H1 (cell line): Measurements from ENCODE around the gene EN2. TPM values are rescaled to one million over a fixed set of nuclear protein-coding genes. Genes with fewer than 3 reads are reported as not detected.

Source experiments
- CTCF ChIA-PET: fragments of 300-600 bp; sonication (Branson Sonifier 250); formaldehyde crosslinking; loops from one replicate; lab custom pipeline; 2021; ENCODE audit not compliant: partially characterized antibody; lab: Charles Lee
- POLR2A ChIA-PET: fragments of 300-600 bp; sonication (Branson Sonifier 250); formaldehyde crosslinking; loops from one replicate; lab custom pipeline; 2021; ENCODE audit warnings: inconsistent platforms; ENCODE audit not compliant: partially characterized antibody; lab: Charles Lee
- DNase-seq, 2 experiments: peaks; one replicate each; pipeline versions ENCODE4 v3.0.0 to v3.0.0-alpha.2; 2010 to 2022; ENCODE audit warnings: low spot score in 2 of 2, low read depth in 1 of 2, mixed read lengths in 1 of 2
- FAIRE-seq: peaks from 2 replicates; lab custom pipeline; 2011; peaks lifted over from hg19 to GRCh38; lab: Jason Lieb, UNC
- H2AFZ ChIP-seq: 2 replicates; pipeline ENCODE4 v1.8.1; 2012; ENCODE audit warnings: low read length, inconsistent platforms
- H2AK5ac ChIP-seq: 2 replicates; pipeline ENCODE4 v1.6.1; 2013; ENCODE audit warnings: low read depth, low read length
- H2BK120ac ChIP-seq: replicated peaks from 2 replicates; pipeline ENCODE3; 2013; ENCODE audit warnings: low read depth, low read length, inconsistent platforms
- H2BK12ac ChIP-seq: 2 replicates; pipeline ENCODE4 v1.6.1; 2013; ENCODE audit warnings: low read depth, low read length
- H2BK15ac ChIP-seq: 2 replicates; pipeline ENCODE4 v1.6.1; 2013; ENCODE audit warnings: low read length
- H2BK20ac ChIP-seq: 2 replicates; pipeline ENCODE4 v1.6.1; 2013; ENCODE audit warnings: low read length
- H2BK5ac ChIP-seq: 2 replicates; pipeline ENCODE4 v1.6.1; 2013; ENCODE audit warnings: low read depth, low read length
- H3K14ac ChIP-seq: 2 replicates; pipeline ENCODE4 v1.6.1; 2013; ENCODE audit warnings: inconsistent platforms; ENCODE audit not compliant: insufficient read length
- H3K18ac ChIP-seq: 2 replicates; pipeline ENCODE4 v1.6.1; 2013; ENCODE audit warnings: low read length; ENCODE audit errors: extremely low read depth
- H3K23ac ChIP-seq: 2 replicates; pipeline ENCODE4 v1.6.1; 2013; ENCODE audit warnings: inconsistent platforms; ENCODE audit not compliant: insufficient read length
- H3K23me2 ChIP-seq: 2 replicates; pipeline ENCODE4 v1.6.1; 2013; ENCODE audit warnings: low read depth, low read length
- H3K27ac ChIP-seq: 2 replicates; pipeline ENCODE4 v1.6.1; 2011; ENCODE audit warnings: low read depth, low read length, inconsistent platforms
- H3K27me3 ChIP-seq, 4 experiments: replicated peaks in 1 of 4; 1 replicate in 1 of 4; 2 replicates in 3 of 4; pipeline versions ENCODE4 v1.6.1 to v1.8.1; 2011 to 2013; ENCODE audit warnings: low read length in 3 of 4, mild to moderate bottlenecking in 3 of 4, inconsistent platforms in 2 of 4, mixed read lengths in 2 of 4, moderate library complexity in 1 of 4; ENCODE audit not compliant: control insufficient read depth in 3 of 4, insufficient read depth in 3 of 4; ENCODE audit errors: extremely low read depth in 1 of 4
- H3K36me3 ChIP-seq, 4 experiments: 2 replicates each; pipeline versions ENCODE4 v1.6.1 to v1.8.1; 2011 to 2013; ENCODE audit warnings: mild to moderate bottlenecking in 4 of 4, low read length in 3 of 4, moderate library complexity in 2 of 4, control low read depth in 1 of 4, inconsistent platforms in 1 of 4; ENCODE audit not compliant: insufficient read depth in 4 of 4, control insufficient read depth in 2 of 4
- H3K4ac ChIP-seq: replicated peaks from 2 replicates; pipeline ENCODE3; 2013; ENCODE audit warnings: low read length, low read depth, mixed read lengths, inconsistent platforms; ENCODE audit not compliant: insufficient read length
- H3K4me1 ChIP-seq, 4 experiments: replicated peaks in 1 of 4; 1 replicate in 1 of 4; 2 replicates in 3 of 4; pipeline versions ENCODE4 v1.6.1 to v1.8.1; 2011 to 2013; ENCODE audit warnings: low read length in 3 of 4, inconsistent platforms in 2 of 4, mixed read lengths in 1 of 4; ENCODE audit not compliant: insufficient read depth in 4 of 4, control insufficient read depth in 3 of 4
- H3K4me2 ChIP-seq, 2 experiments: 2 replicates each; pipeline versions ENCODE4 v1.6.1 to v1.8.1; 2011 to 2013; ENCODE audit warnings: low read depth in 2 of 2, low read length in 2 of 2, control low read depth in 1 of 2, inconsistent platforms in 1 of 2, mild to moderate bottlenecking in 1 of 2; ENCODE audit not compliant: insufficient read depth in 1 of 2
- H3K4me3 ChIP-seq, 4 experiments: fragments of 200-600, 300-600 bp in 1 of 4; sonication (generic), shearing (Covaris generic), sonication (Bioruptor Twin) in 1 of 4; 2 replicates each; pipeline versions ENCODE4 v1.5.1 to v1.8.1; 2011 to 2016; ENCODE audit warnings: low read length in 4 of 4, low read depth in 3 of 4, control low read depth in 2 of 4, inconsistent platforms in 2 of 4, mild to moderate bottlenecking in 2 of 4, mixed read lengths in 1 of 4, moderate library complexity in 1 of 4; ENCODE audit not compliant: insufficient read depth in 2 of 4; ENCODE audit errors: extremely low read depth in 1 of 4
- H3K56ac ChIP-seq: replicated peaks from 2 replicates; pipeline ENCODE3; 2013; ENCODE audit warnings: low read depth, mild to moderate bottlenecking, mixed read lengths, low read length, inconsistent platforms; ENCODE audit not compliant: insufficient read length
- H3K79me1 ChIP-seq: 2 replicates; pipeline ENCODE4 v1.6.1; 2013; ENCODE audit warnings: low read depth, low read length, control low read depth
- H3K79me2 ChIP-seq, 2 experiments: 2 replicates each; pipeline versions ENCODE4 v1.6.1 to v1.8.1; 2012 to 2013; ENCODE audit warnings: low read length in 2 of 2, mild to moderate bottlenecking in 2 of 2, inconsistent platforms in 1 of 2; ENCODE audit not compliant: insufficient read depth in 2 of 2, control insufficient read depth in 1 of 2
- H3K9ac ChIP-seq, 4 experiments: replicated peaks in 1 of 4; 1 replicate in 1 of 4; 2 replicates in 3 of 4; pipeline versions ENCODE4 v1.6.1 to v1.8.1; 2011 to 2013; ENCODE audit warnings: low read depth in 3 of 4, low read length in 3 of 4, control low read depth in 2 of 4, mild to moderate bottlenecking in 2 of 4, moderate library complexity in 2 of 4, inconsistent platforms in 1 of 4; ENCODE audit errors: extremely low read depth in 1 of 4
- H3K9me3 ChIP-seq, 2 experiments: 2 replicates each; pipeline versions ENCODE4 v1.6.1 to v1.8.1; 2012 to 2013; ENCODE audit warnings: mild to moderate bottlenecking in 2 of 2, moderate library complexity in 2 of 2, control low read depth in 1 of 2, inconsistent platforms in 1 of 2, low read depth in 1 of 2, low read length in 1 of 2, mixed read lengths in 1 of 2; ENCODE audit not compliant: insufficient read depth in 2 of 2
- H4K20me1 ChIP-seq, 2 experiments: replicated peaks in 1 of 2; 2 replicates each; pipeline versions ENCODE3 to v1.8.1; 2011 to 2013; ENCODE audit warnings: inconsistent platforms in 2 of 2, low read length in 2 of 2, mild to moderate bottlenecking in 1 of 2; ENCODE audit not compliant: insufficient read depth in 2 of 2, control insufficient read depth in 1 of 2
- H4K5ac ChIP-seq: 2 replicates; pipeline ENCODE4 v1.6.1; 2013; ENCODE audit warnings: low read length, low read depth, mixed read lengths, inconsistent platforms; ENCODE audit not compliant: insufficient read length
- H4K8ac ChIP-seq: 2 replicates; pipeline ENCODE4 v1.8.0; 2013; ENCODE audit warnings: mild to moderate bottlenecking, moderate library complexity, low read length, inconsistent platforms; ENCODE audit not compliant: insufficient read depth; ENCODE audit errors: extremely low read depth
- H4K91ac ChIP-seq: replicated peaks from 2 replicates; pipeline ENCODE3; 2013; ENCODE audit warnings: low read length, mixed read lengths, inconsistent platforms; ENCODE audit not compliant: insufficient read length
- ASH2L ChIP-seq: fragments of 200-600, 300-600 bp; sonication (generic); IDR thresholded peaks from one replicate; pipeline ENCODE4 v1.7.1; 2017; ENCODE audit warnings: low read length
- BRCA1 ChIP-seq: IDR thresholded peaks from 2 replicates; pipeline ENCODE4 v1.6.1; 2012; ENCODE audit warnings: low read depth, low read length, improper control_type of control experiment
- FOSL1 ChIP-seq: IDR thresholded peaks from 2 replicates; pipeline ENCODE4 v1.6.1; 2011; ENCODE audit warnings: mild to moderate bottlenecking, low read depth, low read length, moderate library complexity; ENCODE audit not compliant: insufficient read depth
- HDAC2 ChIP-seq, 2 experiments: fragments of 300-600 bp in 1 of 2; sonication (generic) in 1 of 2; IDR thresholded peaks; 2 replicates each; pipeline ENCODE4 v1.6.1; 2011 to 2012; ENCODE audit warnings: low read depth in 2 of 2, low read length in 2 of 2, mild to moderate bottlenecking in 2 of 2, moderate library complexity in 2 of 2, borderline replicate concordance in 1 of 2, inconsistent platforms in 1 of 2
- TEAD4 ChIP-seq: IDR thresholded peaks from 2 replicates; pipeline ENCODE4 v1.6.1; 2012; ENCODE audit warnings: low read depth, low read length, inconsistent platforms, mixed read lengths
- WGBS, 2 experiments: shearing (Covaris generic) in 1 of 2; methylation state at CpG; one replicate each; pipeline versions ENCODE4 v1.1.6 to v1.1.7; 2013 to 2015; ENCODE audit warnings: low lambda C conversion rate in 2 of 2, mixed read lengths in 2 of 2, inconsistent platforms in 1 of 2, low coverage in 1 of 2, missing lambda C conversion rate in 1 of 2; ENCODE audit not compliant: insufficient replicate concordance in 2 of 2, insufficient coverage in 1 of 2, insufficient read length in 1 of 2; ENCODE audit errors: extremely low coverage in 1 of 2, missing lambda C conversion rate in 1 of 2; 5-methylcytosine and 5-hydroxymethylcytosine counted together
- polyA plus RNA-seq, 7 experiments: library from polyadenylated mRNA; depleted of rRNA in 3 of 7; stranded (reverse) in 5 of 7; unstranded in 2 of 7; fragments of >200 nt in 5 of 7; fragments of 200-250 nt in 2 of 7; gene quantifications; 1 replicate in 5 of 7; 2 replicates in 1 of 7; 4 replicates in 1 of 7; pipeline versions ENCODE4 v1.2.1 to v1.2.3, GENCODE V29; 2011 to 2013; ENCODE audit warnings: missing spikeins in 2 of 7, mixed read lengths in 2 of 7
- total RNA-seq: library from RNA; stranded (reverse); fragmentation: NEBNext Ultra II Directional; extraction: Animal tissue kit (Norgen Biotek cat#: 25700); gene quantifications from 2 replicates; pipeline ENCODE4 v1.2.1, GENCODE V29; 2021

Gene EN2
- total and polyA plus RNA-seq, 2 of the 8 experiments (the other 6 are each of a cell fraction or from before 2014, with no cell fraction given), result not detected

GRCh38 chr7:155408651-155409586, 49.0 kb upstream of the EN2 start:
- CTCF ChIA-PET, result no interaction called here
- Histone ChIP-seq H3K79me1 (no peaks in the 10 kb centered on the region), H3K18ac (no peak overlapping the region), H3K79me2 (no peaks in the 10 kb centered on the region), H4K5ac (no peak overlapping the region)
- WGBS, 2 experiments, result 73% methylated on average over 38 of the region's 38 CpGs; no CpG with 5 or more reads in 1 of the 2 experiments
- TF ChIP-seq FOSL1, result no peak
- TF ChIP-seq HDAC2 (IDR thresholded peaks at IDR 0.05; ENCODE audit: borderline replicate concordance in 1 of 2, low read depth in 2 of 2, low read length in 2 of 2), result 0 out of 4 replicates have a peak, but pooled peaks of 1 of the 2 experiments have one; percentile 46
- TF ChIP-seq TEAD4, result peak; percentile 94
- TF ChIP-seq BRCA1, result no peak
- no peak for TF ChIP-seq ASH2L
- TF ChIP-seq, all 59 proteins: peak for 2
- Histone ChIP-seq H2BK20ac (no peak overlapping the region), H3K23ac (no peak overlapping the region), H4K20me1 (peaks cover 5 to 10% of the 10 kb centered on the region in 2 experiments), H2AFZ (no peak overlapping the region), H2AK5ac (peak overlapping the region; percentile 6; the same call in 1 of the 2 replicates), H2BK12ac (peak overlapping the region; percentile 90), H2BK5ac (peak overlapping the region; percentile 71; the same call in 1 of the 2 replicates), H2BK15ac (no peak overlapping the region), H2BK120ac (no peak overlapping the region), H3K27me3 (peaks cover 0 to 4% (median 1%) of the 10 kb centered on the region in 4 experiments; a peak in 4 of 7 replicates), H3K4me1 (peaks cover 0 to 11% (median 5%) of the 10 kb centered on the region in 4 experiments; a peak in 6 of 7 replicates), H4K91ac (no peak overlapping the region), H3K4me2 (no peak overlapping the region), H3K4me3 (no peak overlapping the region), H3K36me3 (no peaks in the 10 kb centered on the region), H3K4ac (no peak overlapping the region), H3K14ac (no peak overlapping the region), H3K23me2 (peaks cover 12% of the 10 kb centered on the region; the same call in 1 of the 2 replicates), H3K9me3 (no peaks in the 10 kb centered on the region), H3K27ac (no peak overlapping the region), H3K56ac (no peak overlapping the region), H4K8ac (no peak overlapping the region), H3K9ac (no peak overlapping the region)
- POLR2A ChIA-PET, result no interaction called here
- DNase-seq (peak in 1 of 2 experiments; percentile 56), FAIRE-seq (no peak)
